ENCODE data around the gene SERGEF. TPM values are rescaled to one million over a fixed set of nuclear protein-coding genes. Genes with fewer than 3 reads are reported as not detected.

The SERGEF gene
- 13.2 and 27.5 TPM in 2 replicates for total RNA-seq (2014; rRNA removed; shearing (Covaris generic))

GRCh38 chr11:18012906-18013781, at the start of gene SERGEF:
SERGEF (minus strand) TSS chr11:18013047; CDS start chr11:18013010, 37 bp downstream.
- no peaks in the 10 kb centered on the region for H3K27me3 ChIP-seq
- H3K27ac ChIP-seq = no peak within 1 kb of the TSS
- DNase-seq = peak; percentile 94
- H3K9me3 ChIP-seq (replicated peaks) = no peaks in the 10 kb centered on the region
- H3K4me1 ChIP-seq = 0 out of 2 replicates have a peak, but pooled peaks cover 3% of the 10 kb centered on the region
- peak within 1 kb of the TSS; percentile 72 for H3K4me3 ChIP-seq
- no peaks in the 10 kb centered on the region for H3K36me3 ChIP-seq

DNA sequence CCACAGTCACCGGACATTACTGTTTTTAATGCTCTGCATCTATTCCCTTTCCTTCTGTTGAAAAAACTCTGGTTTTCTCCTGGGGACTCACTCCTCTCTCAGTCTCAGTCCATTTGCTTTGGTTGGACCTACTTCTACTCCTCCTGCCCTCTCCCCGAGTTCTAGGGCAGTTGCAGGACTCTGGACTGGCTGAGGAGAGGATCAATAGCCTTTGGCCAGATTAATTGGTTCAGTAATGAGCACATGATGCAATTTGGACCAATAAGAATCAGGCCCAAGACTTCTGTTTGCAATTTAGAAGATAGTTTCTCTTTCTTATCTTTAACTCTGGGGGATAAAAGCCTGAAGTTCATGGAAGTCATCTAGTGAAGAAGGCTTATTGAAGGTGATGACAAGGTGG, 48.5 kb upstream of the SERGEF start:
- Histone ChIP-seq H3K9me3 (replicated peaks) (0 out of 2 replicates have a peak, but pooled peaks cover 2% of the 10 kb centered on the region), H3K27ac (no peak overlapping the region), H3K4me1 (peaks cover 22% of the 10 kb centered on the region), H3K36me3 (no peaks in the 10 kb centered on the region), H3K4me3 (no peak overlapping the region), H3K27me3 (no peaks in the 10 kb centered on the region)
- DNase-seq = no peak

- Histone ChIP-seq H3K4me1 (no peaks in the 10 kb centered on the region), H3K27ac (no peak overlapping the region), H3K9me3 (replicated peaks) (no peaks in the 10 kb centered on the region), H3K27me3 (no peaks in the 10 kb centered on the region), H3K36me3 (no peaks in the 10 kb centered on the region), H3K4me3 (no peak overlapping the region)
- DNase-seq = no peak
These were observed 43.8 kb upstream of the SERGEF start for GRCh38 chr11:18056561-18057181.

DNA sequence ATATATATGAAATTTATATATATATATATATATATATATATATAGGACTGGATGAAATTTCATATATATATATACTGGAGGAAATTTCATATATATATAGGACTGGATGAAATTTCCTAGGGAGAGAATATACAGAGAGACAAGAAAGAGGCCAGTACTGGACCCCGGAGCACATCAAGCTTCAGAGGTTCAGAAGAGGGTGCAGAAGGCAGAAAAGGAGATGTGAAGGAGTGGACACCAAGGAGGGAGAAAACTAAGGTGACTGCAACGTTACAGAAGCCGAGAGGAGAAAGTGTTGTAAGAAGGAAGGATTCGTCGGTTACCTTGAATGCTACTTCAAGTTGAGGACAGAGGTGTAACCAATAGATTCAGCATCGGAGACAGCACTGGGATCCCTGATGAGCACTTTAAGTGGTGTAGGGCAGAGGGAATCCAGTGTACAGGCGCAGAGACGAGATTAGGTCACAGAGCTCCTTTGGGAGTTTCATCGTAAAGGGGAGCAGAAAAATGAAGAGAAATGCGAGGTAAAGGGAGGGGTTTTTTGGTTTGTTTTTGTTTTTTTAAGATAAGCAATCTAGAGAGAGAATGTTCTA, 41.8 kb upstream of the SERGEF start:
- H3K9me3 ChIP-seq (replicated peaks) = no peaks in the 10 kb centered on the region
- H3K27me3 ChIP-seq = no peaks in the 10 kb centered on the region
- H3K27ac ChIP-seq = no peak overlapping the region
- H3K4me1 ChIP-seq = no peaks in the 10 kb centered on the region
- no peak overlapping the region for H3K4me3 ChIP-seq
- H3K36me3 ChIP-seq = no peaks in the 10 kb centered on the region
- no peak for DNase-seq

- H3K27me3 ChIP-seq = no peaks in the 10 kb centered on the region
These were observed 38.0 kb upstream of the SERGEF start for GRCh38 chr11:18050848-18051247.

GRCh38 chr11:18046116-18046777, 33.4 kb upstream of the SERGEF start, which contains the start of gene TPH1:
TPH1 (minus strand) TSS chr11:18046269; CDS start chr11:18040762, 5,507 bp downstream.
- Histone ChIP-seq H3K4me3 (peak within 1 kb of the TSS; percentile 7; the same call in 1 of the 2 replicates), H3K36me3 (no peaks in the 10 kb centered on the region), H3K4me1 (peaks cover 5% of the 10 kb centered on the region; the same call in 1 of the 2 replicates), H3K27me3 (no peaks in the 10 kb centered on the region), H3K9me3 (replicated peaks) (no peaks in the 10 kb centered on the region; the same call in 1 of the 2 replicates), H3K27ac (no peak within 1 kb of the TSS)
- DNase-seq = peak; percentile 47 to 61

More at GRCh38 chr11:18050848-18051247, 38.0 kb upstream of the SERGEF start:
- no peaks in the 10 kb centered on the region for H3K9me3 ChIP-seq (replicated peaks)
- H3K36me3 ChIP-seq = no peaks in the 10 kb centered on the region
- H3K4me3 ChIP-seq = no peak overlapping the region
- no peak overlapping the region for H3K27ac ChIP-seq
- no peaks in the 10 kb centered on the region for H3K4me1 ChIP-seq
- DNase-seq = no peak

GRCh38 chr11:18036456-18036855, 23.6 kb upstream of the SERGEF start:
- Histone ChIP-seq H3K27ac (no peak overlapping the region), H3K9me3 (replicated peaks) (no peaks in the 10 kb centered on the region), H3K4me1 (no peaks in the 10 kb centered on the region), H3K36me3 (no peaks in the 10 kb centered on the region), H3K27me3 (no peaks in the 10 kb centered on the region), H3K4me3 (no peak overlapping the region)
- DNase-seq = no peak

DNA sequence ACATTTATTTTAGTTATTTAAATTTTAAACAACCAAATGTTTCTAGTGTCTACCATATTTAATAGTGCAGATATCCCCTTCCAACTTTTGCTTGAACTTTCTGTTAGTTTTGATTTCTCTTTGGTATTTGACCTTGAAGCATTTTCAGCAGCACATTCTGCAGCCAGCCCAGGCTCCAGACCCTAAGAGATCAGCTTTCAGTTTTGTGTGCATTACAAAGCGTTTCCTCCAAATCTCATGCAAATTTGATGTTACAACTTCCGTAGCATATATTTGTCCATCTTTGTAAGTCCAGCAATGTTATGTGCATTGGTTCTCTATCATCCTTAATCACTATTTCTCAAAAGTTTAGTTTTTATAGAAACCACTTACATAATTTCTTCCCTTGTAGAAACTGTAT, 14.6 kb upstream of the SERGEF start:
- H3K4me3 ChIP-seq = no peak overlapping the region
- H3K36me3 ChIP-seq = no peaks in the 10 kb centered on the region
- no peaks in the 10 kb centered on the region for H3K27me3 ChIP-seq
- DNase-seq = no peak
- no peak overlapping the region for H3K27ac ChIP-seq
- H3K4me1 ChIP-seq = no peaks in the 10 kb centered on the region
- H3K9me3 ChIP-seq (replicated peaks) = no peaks in the 10 kb centered on the region

GRCh38 chr11:18022419-18022818, 9.6 kb upstream of the SERGEF start:
- Histone ChIP-seq H3K9me3 (replicated peaks) (no peaks in the 10 kb centered on the region), H3K36me3 (no peaks in the 10 kb centered on the region), H3K4me1 (no peaks in the 10 kb centered on the region), H3K27me3 (no peaks in the 10 kb centered on the region), H3K4me3 (no peak overlapping the region), H3K27ac (no peak overlapping the region)
- no peak for DNase-seq

- H3K27me3 ChIP-seq = no peaks in the 10 kb centered on the region
- H3K4me3 ChIP-seq = no peak overlapping the region
- no peaks in the 10 kb centered on the region for H3K9me3 ChIP-seq (replicated peaks)
- H3K36me3 ChIP-seq = no peaks in the 10 kb centered on the region
- H3K27ac ChIP-seq = no peak overlapping the region
- no peaks in the 10 kb centered on the region for H3K4me1 ChIP-seq
- no peak for DNase-seq
These were observed 6.8 kb upstream of the SERGEF start for GRCh38 chr11:18019650-18020049.

GRCh38 chr11:18016789-18017188, 3.9 kb upstream of the SERGEF start:
- no peak for DNase-seq
- H3K27ac ChIP-seq = no peak overlapping the region
- no peak overlapping the region for H3K4me3 ChIP-seq
- no peaks in the 10 kb centered on the region for H3K9me3 ChIP-seq (replicated peaks)
- H3K4me1 ChIP-seq = 0 out of 2 replicates have a peak, but pooled peaks cover 3% of the 10 kb centered on the region
- H3K27me3 ChIP-seq = no peaks in the 10 kb centered on the region
- H3K36me3 ChIP-seq = no peaks in the 10 kb centered on the region

- Histone ChIP-seq H3K27ac (no peak overlapping the region), H3K9me3 (replicated peaks) (no peaks in the 10 kb centered on the region), H3K36me3 (no peaks in the 10 kb centered on the region), H3K4me3 (no peak overlapping the region), H3K4me1 (0 out of 2 replicates have a peak, but pooled peaks cover 3% of the 10 kb centered on the region), H3K27me3 (no peaks in the 10 kb centered on the region)
- no peak for DNase-seq
These were observed 2.0 kb upstream of the SERGEF start for GRCh38 chr11:18014876-18015275.

- Histone ChIP-seq H3K36me3 (no peaks in the 10 kb centered on the region), H3K4me1 (0 out of 2 replicates have a peak, but pooled peaks cover 3% of the 10 kb centered on the region), H3K27ac (no peak overlapping the region), H3K27me3 (no peaks in the 10 kb centered on the region), H3K4me3 (peak overlapping the region; percentile 72), H3K9me3 (replicated peaks) (no peaks in the 10 kb centered on the region)
- DNase-seq = peak; percentile 17 to 47
These were observed 1.1 kb upstream of the SERGEF start for GRCh38 chr11:18013790-18014507.

Data from SJCRH30 (cell line).